ENCODE results near the gene RBCK1.

Gene RBCK1

DNA sequence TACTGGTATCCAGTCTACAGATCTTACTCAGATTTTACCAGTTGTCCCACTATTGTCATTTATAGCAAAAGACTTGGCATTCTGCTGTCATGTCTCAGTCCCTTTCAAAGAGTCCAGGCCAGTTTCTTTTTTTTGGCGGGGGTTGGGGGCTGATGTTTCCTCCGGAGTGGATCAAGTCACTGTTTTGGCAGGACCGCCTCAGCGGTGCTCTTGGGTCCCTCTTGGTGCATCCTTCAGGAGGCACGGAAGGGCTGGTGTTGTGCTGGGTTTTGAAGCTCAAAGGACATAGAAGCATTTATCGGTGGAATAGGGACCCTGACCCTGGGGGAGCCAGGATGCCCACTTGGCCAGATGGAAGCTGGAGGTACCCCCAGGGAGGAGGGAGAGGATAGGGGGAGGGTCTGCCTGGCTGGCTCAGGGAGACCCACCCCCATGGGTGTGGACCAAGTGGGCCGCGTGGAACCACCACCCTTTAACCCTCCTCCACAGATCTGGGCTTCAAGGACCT lies 10.8 kb downstream of the RBCK1 start:
- no peak for DNase-seq (ENCODE audit: low read depth)

DNA sequence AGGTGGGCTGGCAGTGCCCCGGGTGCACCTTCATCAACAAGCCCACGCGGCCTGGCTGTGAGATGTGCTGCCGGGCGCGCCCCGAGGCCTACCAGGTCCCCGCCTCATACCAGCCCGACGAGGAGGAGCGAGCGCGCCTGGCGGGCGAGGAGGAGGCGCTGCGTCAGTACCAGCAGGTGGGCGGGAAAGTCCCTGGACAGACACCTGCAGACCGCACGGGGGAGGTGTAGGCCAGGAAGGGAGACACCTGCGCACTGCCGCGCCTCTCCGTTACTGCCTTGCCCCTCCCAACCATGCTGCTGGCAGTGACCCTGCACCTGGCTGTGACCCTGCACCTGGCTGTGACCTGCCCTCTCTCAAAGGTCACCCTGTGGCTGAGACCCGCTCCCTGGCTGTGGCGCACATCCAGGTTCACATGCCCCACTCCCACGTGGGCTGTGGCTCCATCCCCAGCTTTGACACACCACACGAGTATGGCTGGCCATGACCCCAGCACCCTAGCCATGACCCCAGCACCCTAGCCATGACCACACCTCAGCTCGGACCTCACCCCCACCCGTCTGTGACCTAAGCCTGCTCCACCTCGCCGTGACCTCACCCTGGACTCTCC lies 11.6 kb downstream of the RBCK1 start:
- no peak for DNase-seq (ENCODE audit: low read depth)

DNA sequence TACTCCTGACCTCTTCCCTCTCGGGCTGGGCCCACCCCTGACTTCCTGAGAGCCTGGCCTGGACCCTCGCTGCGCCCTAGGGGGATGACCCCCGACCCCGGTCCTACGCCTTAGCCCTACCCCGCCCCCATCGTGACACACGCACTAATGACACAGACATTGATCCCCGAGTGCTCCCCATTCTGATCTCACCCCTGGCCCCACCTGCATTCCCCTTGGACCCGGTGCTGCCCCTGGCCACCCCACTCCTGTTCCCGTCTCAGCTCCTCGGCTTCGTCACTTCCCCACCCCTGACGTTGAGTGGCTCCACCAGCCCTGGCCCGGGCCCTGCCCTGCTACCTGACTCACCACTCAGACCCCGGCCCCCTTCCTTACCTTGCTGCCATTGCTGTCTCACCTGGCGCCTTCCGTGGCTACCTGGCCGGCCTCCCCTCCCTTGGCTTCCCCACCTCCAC lies 12.1 kb downstream of the RBCK1 start:
- no peak for DNase-seq (ENCODE audit: low read depth)

DNA sequence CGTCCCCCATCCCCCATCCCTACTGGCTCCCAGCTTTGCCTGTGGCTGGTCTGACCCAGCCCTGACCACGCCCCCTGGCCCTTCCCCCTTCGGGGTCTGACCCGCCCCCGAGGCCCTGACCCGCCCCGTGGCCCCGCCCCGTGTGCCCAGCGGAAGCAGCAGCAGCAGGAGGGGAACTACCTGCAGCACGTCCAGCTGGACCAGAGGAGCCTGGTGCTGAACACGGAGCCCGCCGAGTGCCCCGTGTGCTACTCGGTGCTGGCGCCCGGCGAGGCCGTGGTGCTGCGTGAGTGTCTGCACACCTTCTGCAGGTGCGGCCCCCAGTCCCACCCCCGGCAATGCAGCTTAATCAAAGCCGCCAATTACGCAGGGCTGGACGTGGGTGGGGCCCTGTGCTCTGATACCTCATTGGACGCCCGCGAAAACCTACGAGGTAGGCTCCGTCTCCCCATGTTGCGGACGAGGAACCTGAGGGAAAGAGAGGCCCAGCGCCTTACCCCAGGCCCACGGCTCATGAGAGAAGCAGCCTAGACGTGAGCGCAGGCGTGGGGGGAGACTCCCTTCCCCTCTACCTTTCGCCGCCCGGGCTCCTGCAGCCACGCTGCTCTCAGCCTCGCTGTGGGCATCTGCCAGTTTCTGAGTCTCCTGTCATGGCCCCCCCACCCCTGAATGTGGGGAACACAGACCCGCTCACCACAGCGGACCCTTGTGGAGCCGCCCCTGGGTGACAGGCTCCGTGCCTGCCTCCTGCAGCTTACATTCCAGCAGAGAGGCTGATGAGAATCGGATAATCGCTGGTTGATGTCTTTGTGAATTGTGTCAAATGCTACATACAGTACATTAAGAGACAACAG lies 12.8 kb downstream of the RBCK1 start:
- no peak for DNase-seq (ENCODE audit: low read depth)

DNA sequence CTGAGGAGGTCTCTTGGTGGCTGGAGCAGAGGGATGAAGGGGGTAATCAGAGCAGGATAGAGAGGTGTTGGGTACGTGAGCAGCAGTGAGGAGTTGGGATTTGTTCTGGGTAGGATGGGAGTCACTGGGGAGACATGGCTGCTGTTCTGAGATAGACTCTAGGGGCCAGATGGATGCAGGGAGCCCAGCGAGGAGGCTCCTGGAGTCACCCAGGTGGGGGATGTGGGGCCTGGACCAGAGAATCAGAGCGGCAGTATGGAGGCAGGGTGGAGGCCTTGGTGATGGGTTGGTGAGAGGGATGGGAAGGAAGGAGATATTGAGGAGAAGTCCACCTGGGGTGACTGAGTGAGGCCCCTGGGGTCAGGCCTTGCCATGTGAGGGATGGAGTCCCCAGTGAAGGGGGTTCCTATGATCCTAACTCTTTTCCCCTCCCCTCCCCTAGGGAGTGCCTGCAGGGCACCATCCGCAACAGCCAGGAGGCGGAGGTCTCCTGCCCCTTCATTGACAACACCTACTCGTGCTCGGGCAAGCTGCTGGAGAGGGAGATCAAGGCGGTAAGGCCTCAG lies 13.7 kb downstream of the RBCK1 start:
- no peak for DNase-seq (ENCODE audit: low read depth)

DNA sequence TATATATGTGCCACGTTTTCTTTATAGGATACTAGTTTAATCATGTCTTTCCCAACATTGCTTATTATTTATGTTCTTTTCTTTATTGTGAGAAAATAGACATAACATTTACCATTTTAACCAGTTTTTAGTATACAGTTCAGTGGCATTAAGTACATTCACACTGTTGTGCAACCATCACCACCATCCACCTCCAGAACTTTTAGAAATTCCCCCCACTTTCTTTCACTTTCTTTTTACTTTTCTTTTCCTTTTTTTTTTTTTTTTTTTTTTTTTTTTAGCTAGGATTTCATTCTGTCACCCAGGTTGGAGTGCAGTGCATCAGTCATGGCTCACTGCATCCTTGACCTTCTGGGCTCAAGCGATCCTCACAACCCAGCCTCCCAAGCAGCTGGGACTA lies 18.5 kb downstream of the RBCK1 start:
- no peak for DNase-seq (ENCODE audit: low read depth)

DNA sequence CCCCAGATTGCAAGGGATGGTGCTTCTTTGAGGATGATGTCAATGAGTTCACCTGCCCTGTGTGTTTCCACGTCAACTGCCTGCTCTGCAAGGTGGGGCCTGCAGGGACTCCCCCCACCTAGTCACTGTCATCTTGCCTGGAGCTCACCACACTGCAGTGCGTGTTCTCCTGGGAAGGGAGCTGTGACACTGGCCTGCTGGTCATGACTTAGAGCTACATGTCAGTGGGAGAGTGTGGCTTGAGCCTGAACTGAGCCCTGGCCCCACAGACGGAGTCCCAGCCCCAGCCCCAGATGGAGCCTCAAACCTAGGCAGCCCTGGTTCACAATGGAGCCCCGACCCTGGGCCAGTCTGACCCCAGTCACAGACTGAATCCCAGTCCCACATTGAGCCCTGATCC lies 19.3 kb downstream of the RBCK1 start:
- no peak for DNase-seq (ENCODE audit: low read depth)

DNA sequence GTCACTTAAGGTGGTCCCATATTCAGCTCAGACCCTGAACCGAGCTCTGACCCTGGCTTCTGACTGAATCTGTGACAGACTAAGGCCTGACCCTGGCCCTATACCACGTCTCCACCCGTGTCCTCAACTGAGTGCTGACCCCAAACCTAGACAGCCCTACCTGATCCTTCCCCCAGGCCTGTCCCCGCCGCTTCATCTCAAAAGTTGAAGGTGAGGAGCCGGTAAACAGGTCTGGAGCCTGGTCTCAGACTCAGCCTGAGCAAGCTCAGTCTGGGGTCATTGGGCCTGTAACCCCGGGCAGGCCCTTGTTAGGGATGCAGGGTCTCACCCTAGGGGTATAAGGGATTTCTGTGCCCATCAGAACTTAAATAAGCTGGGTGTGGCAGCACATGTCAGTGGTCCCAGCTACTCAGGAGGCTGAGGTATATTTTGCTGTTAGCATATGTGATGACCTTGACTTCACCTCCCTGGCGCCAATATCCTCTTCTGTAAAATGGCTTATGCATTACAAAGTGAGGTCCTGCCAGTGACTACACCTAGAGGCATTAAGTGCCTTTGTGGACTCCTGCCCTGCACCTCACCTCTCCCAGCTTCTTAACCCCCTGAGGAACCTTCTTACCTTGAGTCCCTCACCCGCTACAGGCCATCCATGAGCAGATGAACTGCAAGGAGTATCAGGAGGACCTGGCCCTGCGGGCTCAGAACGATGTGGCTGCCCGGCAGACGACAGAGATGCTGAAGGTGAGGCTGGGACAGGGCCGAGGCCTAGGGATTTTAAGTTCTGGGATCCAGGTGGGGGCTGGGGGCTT lies 20.0 kb downstream of the RBCK1 start:
- no peak for DNase-seq (ENCODE audit: low read depth)

DNA sequence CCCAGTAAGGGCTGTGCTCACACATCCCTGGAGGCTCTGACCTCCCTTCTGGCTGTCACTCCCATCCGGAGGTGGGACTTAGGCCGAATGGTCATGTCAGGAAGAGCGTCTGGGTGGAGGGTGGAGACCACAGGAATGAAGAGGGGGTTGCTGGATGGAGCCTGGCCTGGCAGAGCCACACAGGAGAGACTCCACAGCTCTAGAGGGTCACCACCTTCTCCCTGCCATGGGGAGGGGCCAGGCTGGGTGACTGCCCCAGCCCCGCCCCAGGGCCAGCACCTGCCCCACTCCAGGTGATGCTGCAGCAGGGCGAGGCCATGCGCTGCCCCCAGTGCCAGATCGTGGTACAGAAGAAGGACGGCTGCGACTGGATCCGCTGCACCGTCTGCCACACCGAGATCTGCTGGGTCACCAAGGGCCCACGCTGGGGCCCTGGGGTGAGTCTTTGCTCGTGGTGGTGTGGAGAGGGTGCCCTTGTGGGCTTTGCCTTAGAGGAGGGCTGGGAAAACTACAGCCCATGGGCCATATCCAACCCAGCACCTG lies 20.6 kb downstream of the RBCK1 start:
- DNase-seq (ENCODE audit: low read depth): no peak

DNA sequence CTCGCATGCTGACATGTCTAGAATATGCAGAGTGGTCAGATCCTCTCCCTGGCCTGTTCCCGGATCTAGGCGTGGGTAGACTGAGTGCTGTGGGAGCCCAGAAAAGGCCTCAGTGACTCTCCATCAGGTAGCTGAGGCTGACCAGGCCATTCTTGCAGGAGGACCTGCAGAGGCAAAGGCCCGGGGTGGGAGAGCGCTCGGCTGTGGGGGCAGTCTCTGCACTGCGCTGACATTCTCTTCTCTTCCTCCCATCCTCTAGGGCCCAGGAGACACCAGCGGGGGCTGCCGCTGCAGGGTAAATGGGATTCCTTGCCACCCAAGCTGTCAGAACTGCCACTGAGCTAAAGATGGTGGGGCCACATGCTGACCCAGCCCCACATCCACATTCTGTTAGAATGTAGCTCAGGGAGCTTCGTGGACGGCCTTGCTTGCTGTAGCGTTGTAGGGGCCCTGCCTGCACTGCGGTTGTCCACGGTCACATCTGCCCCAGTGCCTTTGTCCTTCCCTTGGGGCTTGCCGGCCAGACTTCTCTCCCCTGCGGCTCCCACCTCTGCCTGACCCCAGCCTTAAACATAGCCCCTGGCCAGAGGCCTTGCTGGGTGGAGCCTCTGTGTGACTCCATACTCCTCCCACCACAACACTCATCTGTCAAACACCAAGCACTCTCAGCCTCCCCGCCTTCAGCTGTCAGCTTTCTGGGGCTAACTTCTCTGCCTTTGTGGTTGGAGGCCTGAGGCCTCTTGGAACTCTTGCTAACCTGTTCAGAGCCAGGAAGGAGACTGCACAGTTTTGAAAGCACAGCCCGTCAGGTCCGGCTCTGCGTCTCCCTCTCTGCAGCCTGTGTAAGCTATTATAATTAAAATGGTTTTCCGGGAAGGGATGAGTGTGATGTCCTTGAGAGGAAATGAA lies 22.2 kb downstream of the RBCK1 start:
- DNase-seq (ENCODE audit: low read depth): no peak

DNA sequence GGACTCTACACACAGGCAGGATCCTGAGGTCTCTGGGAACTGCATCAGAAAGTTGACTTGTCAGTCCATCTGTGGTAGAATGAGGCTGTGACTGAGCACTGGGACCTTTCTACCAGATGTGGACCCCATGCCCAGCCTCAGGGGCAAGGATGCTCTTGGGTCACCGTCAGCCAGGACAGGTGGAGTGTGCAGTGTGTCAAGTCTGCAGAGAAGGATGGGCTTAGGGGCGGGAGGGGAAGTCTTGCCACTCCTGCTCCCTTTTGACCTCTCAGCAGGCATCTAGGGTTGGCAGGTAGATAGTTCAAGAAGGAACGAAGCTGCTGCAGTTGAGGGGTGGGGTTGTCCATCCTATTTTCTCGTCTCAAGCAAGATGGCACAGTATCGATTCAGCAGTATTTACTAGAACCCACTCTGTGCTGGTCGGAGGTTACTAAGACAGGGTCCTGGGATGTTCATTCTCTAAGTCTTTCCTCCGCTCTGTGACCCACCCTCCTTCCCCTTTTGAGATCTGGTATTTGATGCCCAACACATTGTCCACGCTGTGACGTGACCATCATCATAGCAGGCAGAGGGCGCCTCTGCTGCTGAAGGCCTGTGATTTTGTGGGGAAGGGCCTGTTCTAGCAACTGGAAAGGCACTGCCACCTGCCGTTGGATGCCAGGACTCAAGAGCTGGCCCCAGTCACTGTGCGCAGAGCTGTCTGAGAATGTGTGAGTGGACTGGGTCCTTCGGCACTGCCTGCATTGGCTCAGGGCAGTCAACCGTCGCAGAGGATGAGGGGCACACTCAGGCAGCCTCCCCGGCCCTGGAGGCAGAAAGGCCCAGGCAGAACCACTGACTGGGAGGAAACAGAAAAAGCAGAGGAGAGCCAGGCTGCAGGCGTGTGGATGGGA lies 23.2 kb downstream of the RBCK1 start:
- DNase-seq (ENCODE audit: low read depth): no peak

DNA sequence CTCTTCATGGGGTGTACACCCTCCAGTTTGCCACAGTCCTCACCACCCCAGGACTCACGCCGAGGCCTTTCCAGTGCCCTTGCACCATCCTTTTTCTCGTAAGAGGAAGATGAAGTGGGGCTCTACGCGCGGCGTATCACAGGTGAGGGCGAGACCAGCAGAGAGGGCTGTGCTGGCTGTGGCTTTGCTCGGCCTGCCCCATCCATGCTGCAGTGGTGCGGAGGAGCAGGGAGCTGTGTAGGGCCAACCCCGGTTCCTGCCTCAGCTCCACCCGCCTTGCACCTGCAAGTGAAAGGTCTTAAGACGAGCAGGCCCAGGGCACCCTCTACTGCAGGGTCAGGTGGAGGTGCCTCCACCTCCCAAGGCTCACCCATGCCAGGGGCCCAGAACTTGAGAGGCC lies 24.1 kb downstream of the RBCK1 start:
- DNase-seq (ENCODE audit: low read depth): no peak

DNA sequence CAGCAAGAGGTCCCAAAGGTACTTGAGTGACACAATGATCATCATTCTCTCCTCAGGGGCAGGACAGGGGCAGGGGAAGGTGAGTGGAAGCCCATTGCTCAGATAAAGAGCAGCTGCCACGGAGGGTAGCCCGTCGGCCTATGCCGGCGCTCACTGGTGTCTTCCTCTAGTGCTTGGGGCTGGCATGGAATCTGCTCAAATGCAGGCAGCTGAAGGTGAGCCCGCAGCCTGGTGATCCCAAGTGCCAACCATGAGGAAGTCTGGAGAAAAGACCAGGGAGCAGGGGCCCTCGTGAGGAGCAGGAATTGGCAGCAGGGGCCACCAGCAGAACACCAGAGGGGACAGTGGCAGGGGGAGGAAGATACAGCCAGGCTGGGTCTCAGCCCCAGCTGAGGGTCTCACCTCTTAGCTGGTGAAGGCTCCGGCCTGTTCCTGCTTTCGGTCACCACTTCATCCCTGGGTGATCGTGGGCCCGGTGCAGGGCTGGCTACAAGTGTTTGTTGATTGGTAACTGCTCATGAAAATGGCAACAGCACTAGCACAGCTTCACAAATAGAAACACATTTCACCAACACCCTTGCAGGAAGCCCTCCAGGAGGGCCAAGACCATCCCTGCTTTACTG lies 24.7 kb downstream of the RBCK1 start:
- no peak for DNase-seq (ENCODE audit: low read depth)

DNA sequence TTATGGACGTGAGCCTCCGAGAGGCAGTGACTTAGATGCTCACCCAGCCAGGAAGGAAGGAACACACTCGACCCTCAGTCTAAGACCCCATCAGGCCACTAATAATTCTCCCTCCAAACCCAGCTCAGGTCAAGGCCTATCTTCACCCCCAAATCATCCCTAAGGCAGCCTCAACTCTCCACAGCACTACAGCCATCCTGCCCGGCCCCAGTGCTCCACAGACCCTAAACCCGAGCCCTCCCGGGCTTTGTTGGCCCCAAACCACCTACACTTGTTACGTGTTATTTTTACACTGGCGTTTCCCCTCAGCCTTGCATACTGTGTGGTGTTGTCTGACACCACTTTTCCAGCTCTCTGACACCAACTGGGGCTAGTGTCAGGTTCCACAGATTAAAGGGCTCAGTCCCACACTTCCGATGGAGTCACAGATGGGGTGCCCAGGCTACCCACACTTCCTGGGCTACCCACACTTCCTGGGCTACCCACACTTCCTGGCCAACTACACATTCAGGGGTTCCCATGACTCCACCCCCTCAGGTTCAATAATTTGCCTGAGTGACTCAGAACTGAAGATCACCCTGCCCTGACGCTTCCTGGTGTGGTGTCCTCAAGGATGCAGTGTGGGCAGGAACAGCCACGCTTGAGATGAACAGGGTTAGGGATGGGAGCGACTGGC lies 25.3 kb downstream of the RBCK1 start:
- no peak for DNase-seq (ENCODE audit: low read depth)

DNA sequence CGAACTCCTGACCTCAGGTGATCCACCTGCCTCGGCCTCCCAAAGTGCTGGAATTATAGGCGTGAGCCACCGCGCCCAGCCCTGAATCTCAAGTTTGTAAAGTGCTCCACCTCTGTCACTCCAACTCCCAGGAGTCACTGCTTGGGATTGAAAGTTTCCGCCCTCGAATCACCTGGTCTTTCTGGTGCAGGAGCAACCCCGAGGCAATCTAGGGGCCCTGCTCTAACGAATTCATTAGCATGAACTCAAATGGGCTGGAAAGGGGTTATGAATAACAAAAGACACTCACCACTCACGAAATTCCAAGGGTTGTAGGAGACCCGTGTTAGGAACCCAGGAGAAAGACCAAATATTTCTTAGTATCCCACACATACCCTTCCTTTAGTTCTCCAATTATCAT lies 26.1 kb downstream of the RBCK1 start:
- no peak for DNase-seq (ENCODE audit: low read depth)

DNA sequence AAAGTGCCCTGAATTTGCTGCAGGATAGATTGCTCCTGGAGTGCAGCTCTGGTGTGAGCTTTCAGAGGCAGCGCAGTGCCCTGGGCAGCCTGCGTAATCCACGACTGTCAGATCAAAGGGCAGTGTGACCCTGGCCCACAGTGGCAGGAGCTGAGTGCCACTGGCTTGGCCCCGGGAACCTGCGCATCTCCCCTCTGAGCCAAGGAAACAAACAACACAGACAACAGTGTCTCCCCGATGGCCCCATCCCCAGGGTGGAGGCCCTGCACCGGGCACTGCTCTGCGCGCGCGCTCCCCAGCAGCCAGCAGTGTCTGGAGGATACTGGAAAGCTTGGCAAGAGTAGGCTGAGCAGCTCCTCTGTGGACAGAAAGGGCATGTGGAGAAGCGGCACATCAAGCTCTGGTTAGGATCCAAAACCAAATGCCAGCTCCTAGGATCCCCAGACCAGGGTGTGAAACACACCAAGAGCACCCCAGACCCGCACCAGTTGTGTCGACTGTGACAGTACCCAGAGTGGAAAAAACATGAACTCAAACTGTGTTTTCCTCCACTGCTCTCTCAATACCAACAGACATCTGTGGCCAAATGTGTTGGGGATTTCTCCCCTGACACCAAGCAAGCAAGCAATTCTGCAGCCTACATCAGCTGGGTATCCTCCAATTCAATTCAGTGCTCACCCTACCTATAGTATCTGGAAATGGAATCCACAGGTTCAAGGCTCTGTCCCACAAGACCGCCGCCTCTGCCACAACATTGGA lies 26.7 kb downstream of the RBCK1 start:
- DNase-seq (ENCODE audit: low read depth): no peak

DNA sequence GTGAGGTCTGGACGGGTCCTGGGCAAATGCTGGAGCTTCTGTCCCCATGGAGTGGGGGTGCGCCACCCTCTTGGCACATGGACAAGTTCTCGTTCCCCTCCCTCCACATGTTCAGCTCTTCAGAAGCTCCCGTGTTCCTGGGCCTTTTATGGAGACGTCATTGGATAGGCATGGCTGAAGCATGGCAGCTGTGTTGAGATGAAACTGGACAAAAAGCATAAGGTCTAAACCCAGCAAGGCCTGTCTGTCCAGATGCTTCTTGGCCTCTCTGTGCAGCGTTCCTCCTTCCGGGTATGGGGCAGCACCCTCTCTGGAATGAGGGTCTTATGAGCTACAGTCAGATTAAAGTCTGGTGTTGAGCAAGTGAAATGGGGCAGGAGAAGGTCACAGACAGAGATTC lies 27.5 kb downstream of the RBCK1 start:
- DNase-seq (ENCODE audit: low read depth): no peak

DNA sequence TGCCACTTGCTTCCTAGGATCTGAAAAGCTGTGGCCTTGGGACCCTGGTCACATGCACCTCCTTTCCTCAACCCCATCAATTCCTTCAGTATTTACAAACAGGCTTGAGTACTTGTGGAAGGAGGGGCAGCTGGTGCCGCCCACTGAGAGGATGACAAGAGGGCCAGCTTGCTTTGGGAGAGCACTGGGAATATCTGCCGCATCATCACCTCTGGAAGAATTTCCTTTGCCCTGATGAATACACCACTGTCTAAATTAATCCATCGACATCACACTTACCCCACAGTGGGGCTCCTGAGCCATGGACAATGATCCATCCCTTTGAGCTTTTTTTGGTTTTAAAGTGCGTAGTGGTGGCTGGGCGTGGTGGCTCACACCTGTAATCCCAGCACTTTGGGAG lies 28.4 kb downstream of the RBCK1 start:
- no peak for DNase-seq (ENCODE audit: low read depth)
